GM12875 (cell line): Measurements from ENCODE around the gene ATOH8.
A peak's percentile ranks its signal among the peaks of the same experiment; 100 is the strongest.

ENCODE experiments used
- H3K4me3 ChIP-seq: one replicate; pipeline ENCODE4 v1.5.1; 2011; ENCODE audit warnings: low read depth, low read length, control low read depth
- TF ChIP-seq, protein P1 (sequence below): IDR thresholded peaks from 2 replicates; pipeline ENCODE4 v1.5.1; 2011; ENCODE audit warnings: low read depth, mild to moderate bottlenecking, control low read depth, inconsistent platforms, low read length, moderate library complexity, borderline replicate concordance; ENCODE audit not compliant: insufficient read depth

Gene ATOH8

DNA sequence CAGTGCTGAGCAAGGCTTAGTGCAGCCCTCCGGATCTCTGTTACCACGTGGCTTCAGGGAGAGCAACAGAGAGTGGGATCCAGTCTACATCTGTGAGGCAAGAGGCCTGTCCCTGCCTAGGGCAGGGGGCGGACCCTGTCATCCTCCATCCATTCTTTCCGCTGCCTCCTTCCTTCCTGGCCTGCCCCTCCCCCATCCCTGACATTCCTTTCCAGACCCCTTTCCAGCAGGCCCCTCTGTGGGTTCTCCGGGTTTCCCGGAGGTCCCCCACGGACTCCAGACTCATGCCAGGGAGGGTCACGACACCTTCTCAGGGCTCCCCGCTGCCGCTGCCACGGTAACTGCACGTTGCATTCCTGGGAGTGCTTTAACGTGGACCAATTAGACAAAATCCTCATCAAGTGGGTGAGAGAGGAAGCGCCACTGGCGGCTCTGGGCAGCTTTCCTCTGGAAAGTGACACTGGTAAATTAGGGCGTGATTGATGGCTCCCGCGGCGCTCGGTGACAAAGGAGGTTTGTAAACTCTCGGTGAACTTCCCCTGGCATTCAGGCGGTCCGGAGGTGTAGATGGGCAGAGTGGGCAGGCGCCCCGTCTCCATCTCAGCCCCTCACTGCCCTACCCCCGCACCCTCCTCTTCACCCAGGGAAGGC lies 11.4 kb downstream of the ATOH8 start:
- no peak overlapping the region for H3K4me3 ChIP-seq
- TF ChIP-seq, protein P1, sequence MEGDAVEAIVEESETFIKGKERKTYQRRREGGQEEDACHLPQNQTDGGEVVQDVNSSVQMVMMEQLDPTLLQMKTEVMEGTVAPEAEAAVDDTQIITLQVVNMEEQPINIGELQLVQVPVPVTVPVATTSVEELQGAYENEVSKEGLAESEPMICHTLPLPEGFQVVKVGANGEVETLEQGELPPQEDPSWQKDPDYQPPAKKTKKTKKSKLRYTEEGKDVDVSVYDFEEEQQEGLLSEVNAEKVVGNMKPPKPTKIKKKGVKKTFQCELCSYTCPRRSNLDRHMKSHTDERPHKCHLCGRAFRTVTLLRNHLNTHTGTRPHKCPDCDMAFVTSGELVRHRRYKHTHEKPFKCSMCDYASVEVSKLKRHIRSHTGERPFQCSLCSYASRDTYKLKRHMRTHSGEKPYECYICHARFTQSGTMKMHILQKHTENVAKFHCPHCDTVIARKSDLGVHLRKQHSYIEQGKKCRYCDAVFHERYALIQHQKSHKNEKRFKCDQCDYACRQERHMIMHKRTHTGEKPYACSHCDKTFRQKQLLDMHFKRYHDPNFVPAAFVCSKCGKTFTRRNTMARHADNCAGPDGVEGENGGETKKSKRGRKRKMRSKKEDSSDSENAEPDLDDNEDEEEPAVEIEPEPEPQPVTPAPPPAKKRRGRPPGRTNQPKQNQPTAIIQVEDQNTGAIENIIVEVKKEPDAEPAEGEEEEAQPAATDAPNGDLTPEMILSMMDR = no peak

GRCh38 chr2:85766229-85766628 lies 12.4 kb downstream of the ATOH8 start:
- H3K4me3 ChIP-seq = no peak overlapping the region
- TF ChIP-seq, protein P1 = no peak

DNA sequence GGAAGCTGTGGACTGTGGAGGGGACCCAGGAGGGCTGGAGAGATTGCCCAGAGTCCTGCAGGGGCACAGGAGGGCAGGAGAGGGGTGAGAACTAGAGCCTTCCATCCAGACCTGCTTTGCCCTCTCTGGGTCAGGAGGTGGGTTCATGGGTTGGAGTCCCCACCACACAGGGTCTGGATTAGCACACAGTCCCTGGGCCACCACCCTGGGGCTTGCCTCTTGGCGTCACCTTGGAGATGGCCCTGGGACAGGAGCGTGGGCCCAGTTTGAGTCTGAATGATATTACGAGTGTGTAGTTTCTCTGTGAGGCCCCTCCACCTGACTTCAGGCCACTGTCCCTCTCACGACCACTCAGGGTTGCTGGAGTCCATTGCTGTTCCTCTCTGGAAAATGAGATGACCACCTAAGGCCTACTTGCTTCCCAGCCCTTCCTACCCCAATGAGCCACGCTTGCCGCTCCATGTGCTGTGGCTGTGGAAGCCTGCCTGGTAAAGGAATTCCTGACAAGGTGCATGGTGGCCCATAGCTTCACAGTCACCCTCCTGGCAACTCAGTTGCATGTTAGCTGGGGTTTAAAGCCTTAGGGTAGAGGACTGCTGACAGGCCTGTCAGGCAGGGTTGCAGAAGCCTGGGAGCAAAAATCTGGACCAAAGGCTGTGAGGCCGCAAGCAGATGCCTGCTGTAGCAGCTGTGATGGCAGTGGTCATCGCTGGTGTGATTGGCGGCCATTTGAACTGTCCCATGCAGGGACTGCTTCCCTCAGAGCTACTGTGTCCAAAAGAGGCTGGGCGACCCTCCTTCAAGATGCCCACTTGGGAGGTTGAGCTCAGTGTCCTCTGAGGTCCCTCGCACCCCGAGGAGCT lies 14.2 kb downstream of the ATOH8 start:
- H3K4me3 ChIP-seq = no peak overlapping the region
- TF ChIP-seq, protein P1 = no peak

- H3K4me3 ChIP-seq = no peak overlapping the region
- TF ChIP-seq, protein P1 = no peak
Measured at GRCh38 chr2:85768713-85769112, 14.9 kb downstream of the ATOH8 start.

GRCh38 chr2:85769236-85769982 lies 15.6 kb downstream of the ATOH8 start:
- TF ChIP-seq, protein P1 = peak; percentile 58; the same call in 1 of the 2 replicates

DNA sequence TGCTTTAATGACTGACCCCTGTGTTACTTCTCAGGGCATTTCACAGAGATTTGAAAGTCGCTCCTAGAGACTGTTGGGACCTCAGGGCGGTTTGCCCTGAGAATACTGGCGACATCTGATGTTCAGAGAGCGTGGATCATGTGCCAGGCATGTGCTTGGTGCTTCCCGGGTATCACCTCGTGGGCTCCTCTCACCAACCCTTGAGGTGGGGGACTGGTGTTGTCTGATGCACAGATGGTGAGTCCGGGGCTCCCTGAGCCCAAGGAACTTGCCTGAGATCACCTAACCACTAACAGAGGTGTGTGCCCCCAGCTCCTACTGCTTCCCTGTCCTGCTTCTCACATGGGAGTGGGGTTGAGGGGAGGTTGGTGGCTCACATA lies 16.2 kb downstream of the ATOH8 start:
- TF ChIP-seq, protein P1 = no peak
- no peak overlapping the region for H3K4me3 ChIP-seq

More at GRCh38 chr2:85769236-85769982, 15.6 kb downstream of the ATOH8 start:
- no peak overlapping the region for H3K4me3 ChIP-seq
